DOHH2 (cell line): Measurements from ENCODE around the gene PPM1H.

ENCODE experiments used
- EZH2phosphoT487 ChIP-seq: fragments of 200-600 bp; sonication (generic); IDR thresholded peaks from 2 replicates; pipeline ENCODE4 v1.6.1; 2017; ENCODE audit warnings: borderline replicate concordance, mild to moderate bottlenecking, antibody characterized with exemption, low read length, moderate library complexity, mixed read lengths
- TF ChIP-seq, protein P1 (sequence below): fragments of 200-600 bp; sonication (generic); IDR thresholded peaks from one replicate; pipeline ENCODE4 v1.5.1; 2014; ENCODE audit warnings: antibody characterized with exemption, mild to moderate bottlenecking, low read depth, low read length; ENCODE audit not compliant: poor library complexity, severe bottlenecking

DNA sequence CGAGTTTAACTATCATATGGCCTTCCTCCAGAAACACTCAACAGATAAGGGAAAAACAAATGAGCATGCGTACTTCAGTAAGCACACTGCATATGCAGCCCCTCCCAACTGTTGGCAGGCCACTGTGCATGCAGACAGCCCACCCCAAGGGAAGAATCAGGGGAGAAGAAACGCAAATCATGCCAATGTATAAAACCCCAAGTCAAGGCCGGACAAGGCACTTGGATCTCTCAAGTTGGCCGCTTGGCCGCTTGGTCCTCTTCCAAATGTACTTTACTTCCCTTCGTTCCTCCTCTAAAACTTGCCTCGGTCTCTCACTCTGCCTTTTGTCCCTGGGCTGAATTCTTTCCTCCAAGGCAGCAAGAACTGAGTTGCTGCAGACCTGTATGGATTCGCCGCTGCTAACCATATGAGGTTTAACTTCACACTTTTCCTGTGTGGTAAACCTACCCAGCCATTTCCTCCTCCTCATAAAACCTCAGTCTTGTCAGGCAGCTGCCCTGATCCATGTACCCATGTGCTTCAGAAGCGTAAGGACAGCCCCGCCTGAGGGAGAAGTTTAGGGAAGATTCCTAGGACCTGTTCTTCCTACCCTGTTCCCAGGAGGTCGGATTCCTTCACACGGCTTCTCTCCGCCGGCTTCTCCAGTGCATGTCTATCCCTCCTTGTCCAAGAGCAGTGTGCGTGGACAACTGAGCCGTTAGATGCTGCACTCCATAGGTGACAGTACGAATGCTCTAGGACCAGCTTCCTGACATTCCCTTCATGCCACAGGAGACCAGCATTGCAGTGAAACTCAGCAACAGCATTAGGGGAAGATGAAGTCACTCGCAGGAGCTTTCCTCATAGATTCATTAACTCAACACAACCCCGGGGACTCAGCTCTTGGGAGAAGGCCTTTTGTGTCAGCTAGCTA, 280.4 kb downstream of the PPM1H start:
- TF ChIP-seq, protein P1, sequence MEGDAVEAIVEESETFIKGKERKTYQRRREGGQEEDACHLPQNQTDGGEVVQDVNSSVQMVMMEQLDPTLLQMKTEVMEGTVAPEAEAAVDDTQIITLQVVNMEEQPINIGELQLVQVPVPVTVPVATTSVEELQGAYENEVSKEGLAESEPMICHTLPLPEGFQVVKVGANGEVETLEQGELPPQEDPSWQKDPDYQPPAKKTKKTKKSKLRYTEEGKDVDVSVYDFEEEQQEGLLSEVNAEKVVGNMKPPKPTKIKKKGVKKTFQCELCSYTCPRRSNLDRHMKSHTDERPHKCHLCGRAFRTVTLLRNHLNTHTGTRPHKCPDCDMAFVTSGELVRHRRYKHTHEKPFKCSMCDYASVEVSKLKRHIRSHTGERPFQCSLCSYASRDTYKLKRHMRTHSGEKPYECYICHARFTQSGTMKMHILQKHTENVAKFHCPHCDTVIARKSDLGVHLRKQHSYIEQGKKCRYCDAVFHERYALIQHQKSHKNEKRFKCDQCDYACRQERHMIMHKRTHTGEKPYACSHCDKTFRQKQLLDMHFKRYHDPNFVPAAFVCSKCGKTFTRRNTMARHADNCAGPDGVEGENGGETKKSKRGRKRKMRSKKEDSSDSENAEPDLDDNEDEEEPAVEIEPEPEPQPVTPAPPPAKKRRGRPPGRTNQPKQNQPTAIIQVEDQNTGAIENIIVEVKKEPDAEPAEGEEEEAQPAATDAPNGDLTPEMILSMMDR: no peak
- TF ChIP-seq EZH2phosphoT487: no peak
